ENCODE measurements around the gene ARHGAP21. TPM values are rescaled to one million over a fixed set of nuclear protein-coding genes. Genes with fewer than 3 reads are reported as not detected.
"Not testable (repeated sequence)": the region's sequence is repeated elsewhere in the genome, so short reads cannot be mapped to it uniquely, and the experiment has no call there.

ARHGAP21 gene
- total RNA-seq, 4 donors from 2014 or later: 35.1 to 60.5 (median 54.1) TPM

- no peaks in the 10 kb centered on the region for H3K9me3 ChIP-seq
- peaks cover 0 to 8% of the 10 kb centered on the region in 2 donors for H3K36me3 ChIP-seq
- H3K27ac ChIP-seq: no peak overlapping the region
- H3K4me1 ChIP-seq: no peaks in the 10 kb centered on the region
- no peak for TF ChIP-seq CTCF (IDR thresholded peaks at IDR 0.05 in 4 of 5, conservative IDR thresholded peaks at IDR 0.05 in 1 of 5)
- no peak for TF ChIP-seq POLR2A (IDR thresholded peaks at IDR 0.05)
- no peak for ATAC-seq
- no peaks in the 10 kb centered on the region for H3K27me3 ChIP-seq
- in situ Hi-C loops (cut with MboI; ENCODE audit: low sequenced_read_pairs in 4 of 4) (no loop called here), intact Hi-C loops (cut with DNase I; ENCODE audit: low total_unique reads) (no loop called here)
- DNase-seq: no peak
- H3K4me3 ChIP-seq: no peak overlapping the region
These were observed 100.8 kb downstream of the ARHGAP21 start for GRCh38 chr10:24622781-24623301.

GRCh38 chr10:24621035-24621795 lies 102.5 kb downstream of the ARHGAP21 start:
- H3K36me3 ChIP-seq; H3K9me3 ChIP-seq; H3K27me3 ChIP-seq; intact Hi-C loops (cut with DNase I; ENCODE audit: low total_unique reads); H3K27ac ChIP-seq; in situ Hi-C loops (cut with MboI; ENCODE audit: low sequenced_read_pairs in 4 of 4); H3K4me1 ChIP-seq; H3K4me3 ChIP-seq; DNase-seq; ATAC-seq: not testable (repeated sequence)

GRCh38 chr10:24619994-24620310 lies 103.7 kb downstream of the ARHGAP21 start:
- H3K36me3 ChIP-seq; H3K27me3 ChIP-seq; in situ Hi-C loops (cut with MboI; ENCODE audit: low sequenced_read_pairs in 4 of 4); H3K27ac ChIP-seq; H3K4me1 ChIP-seq; H3K9me3 ChIP-seq; H3K4me3 ChIP-seq; ATAC-seq; DNase-seq; intact Hi-C loops (cut with DNase I; ENCODE audit: low total_unique reads): not testable (repeated sequence)

GRCh38 chr10:24619291-24619993 lies 104.2 kb downstream of the ARHGAP21 start:
- H3K27me3 ChIP-seq; H3K4me3 ChIP-seq; in situ Hi-C loops (cut with MboI; ENCODE audit: low sequenced_read_pairs in 4 of 4); intact Hi-C loops (cut with DNase I; ENCODE audit: low total_unique reads); H3K27ac ChIP-seq; H3K4me1 ChIP-seq; ATAC-seq; H3K36me3 ChIP-seq; H3K9me3 ChIP-seq; DNase-seq: not testable (repeated sequence)

- intact Hi-C loops (cut with DNase I; ENCODE audit: low total_unique reads) (no loop called here), in situ Hi-C loops (cut with MboI; ENCODE audit: low sequenced_read_pairs in 4 of 4) (no loop called here)
- Histone ChIP-seq H3K27me3 (no peaks in the 10 kb centered on the region), H3K4me1 (no peaks in the 10 kb centered on the region), H3K36me3 (peaks cover 0 to 8% of the 10 kb centered on the region in 2 donors), H3K4me3 (no peak overlapping the region), H3K9me3 (no peaks in the 10 kb centered on the region), H3K27ac (no peak overlapping the region)
- ATAC-seq (no peak), DNase-seq (no peak)
- TF ChIP-seq CTCF (IDR thresholded peaks at IDR 0.05 in 4 of 5, conservative IDR thresholded peaks at IDR 0.05 in 1 of 5) (no peak), POLR2A (IDR thresholded peaks at IDR 0.05) (no peak)
These were observed 105.3 kb downstream of the ARHGAP21 start for GRCh38 chr10:24618401-24618800.

- no peak overlapping the region for H3K27ac ChIP-seq
- peaks cover 0 to 8% of the 10 kb centered on the region in 2 donors for H3K36me3 ChIP-seq
- DNase-seq (peak; percentile 19 to 44), ATAC-seq (peak; percentile 44 to 81)
- H3K4me3 ChIP-seq: no peak overlapping the region
- H3K9me3 ChIP-seq: no peaks in the 10 kb centered on the region
- intact Hi-C loops (cut with DNase I; ENCODE audit: low total_unique reads): loop anchor here (1.0 to 2.0 kb wide), 2 partner anchors 106 to 463 kb away; no protein-coding TSS in a partner anchor
- no peaks in the 10 kb centered on the region for H3K4me1 ChIP-seq
- in situ Hi-C loops (cut with MboI; ENCODE audit: low sequenced_read_pairs in 4 of 4): no loop called here
- H3K27me3 ChIP-seq: no peaks in the 10 kb centered on the region
- TF ChIP-seq POLR2A (IDR thresholded peaks at IDR 0.05): no peak
- TF ChIP-seq CTCF (IDR thresholded peaks at IDR 0.05 in 4 of 5, conservative IDR thresholded peaks at IDR 0.05 in 1 of 5): peak; percentile 67 to 90 (median 72)
These were observed 105.8 kb downstream of the ARHGAP21 start for GRCh38 chr10:24617771-24618396.
